GM19099 (cell line): Measurements from ENCODE around the gene GRID2.

Source experiments
- POLR2A ChIP-seq: IDR thresholded peaks from 3 replicates; pipeline ENCODE4 v1.6.1; 2011; ENCODE audit warnings: low read depth; ENCODE audit not compliant: insufficient read length; ENCODE audit errors: extremely low read depth

GRID2 gene

DNA sequence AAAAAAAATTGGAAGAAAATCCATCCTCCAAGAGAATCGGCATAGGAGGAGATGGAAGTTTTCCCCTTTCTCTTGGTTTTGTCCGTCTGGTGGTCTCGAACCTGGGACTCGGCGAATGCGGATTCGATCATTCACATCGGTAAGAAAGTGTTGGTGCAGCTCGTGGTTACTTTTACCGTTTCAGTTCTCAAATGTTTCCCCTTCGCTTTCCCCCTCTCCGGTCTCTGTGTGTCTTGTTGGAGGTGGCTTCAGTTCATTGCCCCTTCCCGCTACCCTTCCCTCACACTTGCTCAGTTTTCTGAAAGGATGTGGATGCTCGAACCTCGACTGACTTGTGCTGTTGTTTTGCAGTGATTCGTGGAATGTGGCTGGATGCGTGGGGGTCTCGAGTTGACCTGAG lies 840 bp downstream of the GRID2 start:
- no peak for TF ChIP-seq POLR2A

DNA sequence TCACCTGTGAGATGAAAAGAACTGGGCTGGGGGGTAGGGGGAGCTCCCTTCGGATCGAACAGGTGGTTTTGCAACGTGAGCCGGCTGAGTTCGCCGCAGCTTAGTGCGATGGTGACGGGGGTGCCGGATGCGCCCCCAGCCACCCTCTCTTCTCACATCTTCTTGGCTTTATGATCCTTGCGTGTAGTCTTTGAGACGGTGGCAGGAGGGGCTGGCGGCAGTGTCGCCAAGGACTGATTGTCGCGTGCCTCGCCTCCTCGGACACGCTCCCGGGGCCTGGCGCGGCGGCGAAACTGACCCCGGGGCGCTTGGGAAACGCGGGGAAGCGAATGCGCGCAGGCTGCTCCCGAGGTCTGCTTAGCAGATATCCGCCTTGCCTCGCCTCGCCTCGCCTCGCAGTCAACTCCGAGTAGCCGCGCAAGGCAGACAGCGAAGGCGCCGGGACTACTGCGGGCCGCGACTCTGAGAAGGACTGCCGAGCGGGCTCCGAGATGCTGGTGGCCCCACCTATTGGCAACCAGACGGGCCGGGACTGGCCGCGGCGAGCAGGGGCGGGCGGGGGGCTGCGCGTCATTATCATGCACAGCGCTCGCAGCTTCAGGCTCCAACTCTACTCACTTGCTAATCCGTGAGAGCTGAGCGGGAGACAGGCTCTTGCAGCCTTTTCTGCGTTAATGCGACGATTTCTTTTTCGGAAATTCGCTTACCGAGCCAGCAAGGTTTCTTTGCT lies 1.5 kb downstream of the GRID2 start:
- no peak for TF ChIP-seq POLR2A

DNA sequence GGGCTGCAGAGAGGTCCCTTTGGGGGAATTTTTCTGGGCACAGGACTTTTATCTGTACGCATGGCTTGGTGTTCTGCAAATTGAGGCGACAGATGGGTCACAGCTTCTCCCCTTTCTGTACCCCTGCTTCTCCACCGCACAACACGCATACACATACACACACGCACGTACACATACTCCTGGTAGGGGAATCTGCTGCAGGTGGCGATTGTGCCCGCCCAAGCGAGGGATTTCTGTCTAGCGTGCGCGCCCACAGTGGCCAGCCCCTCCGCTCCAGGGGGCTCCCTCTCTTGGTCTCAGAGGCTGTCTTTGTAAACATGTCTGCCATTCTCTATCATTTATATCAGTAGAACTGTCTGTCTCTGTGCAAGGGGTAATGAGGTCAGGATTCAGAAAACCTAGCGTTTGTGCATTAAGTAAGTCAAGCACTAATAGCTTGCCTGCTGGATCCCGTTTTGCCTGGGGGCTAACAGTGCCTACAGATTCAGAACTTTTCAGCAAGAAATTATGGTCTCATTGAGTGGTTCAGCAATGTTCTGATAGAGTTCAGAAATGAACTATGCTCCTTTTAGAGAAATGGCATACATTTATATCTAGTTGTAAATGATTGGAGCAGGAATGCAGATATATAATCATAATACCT lies 2.2 kb downstream of the GRID2 start:
- no peak for TF ChIP-seq POLR2A

DNA sequence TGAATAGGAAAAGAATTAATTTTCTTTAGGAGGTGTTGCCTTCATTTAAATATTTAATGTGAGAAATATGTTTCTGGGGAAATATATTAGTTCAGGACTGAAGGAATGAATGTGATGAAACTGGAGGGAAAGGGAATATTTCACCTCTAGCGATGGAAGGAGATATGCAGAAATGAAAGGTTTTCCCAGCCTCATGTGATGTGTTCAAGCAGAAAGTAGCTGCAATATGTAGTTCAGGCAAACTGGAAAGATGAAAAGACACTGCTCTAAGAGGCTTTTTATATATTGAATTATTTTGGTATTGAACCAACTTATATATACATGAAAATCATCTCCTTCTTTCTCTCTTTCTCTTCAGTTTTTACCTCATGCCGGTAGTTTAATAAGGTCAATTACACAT lies 3.4 kb downstream of the GRID2 start:
- TF ChIP-seq POLR2A = no peak

DNA sequence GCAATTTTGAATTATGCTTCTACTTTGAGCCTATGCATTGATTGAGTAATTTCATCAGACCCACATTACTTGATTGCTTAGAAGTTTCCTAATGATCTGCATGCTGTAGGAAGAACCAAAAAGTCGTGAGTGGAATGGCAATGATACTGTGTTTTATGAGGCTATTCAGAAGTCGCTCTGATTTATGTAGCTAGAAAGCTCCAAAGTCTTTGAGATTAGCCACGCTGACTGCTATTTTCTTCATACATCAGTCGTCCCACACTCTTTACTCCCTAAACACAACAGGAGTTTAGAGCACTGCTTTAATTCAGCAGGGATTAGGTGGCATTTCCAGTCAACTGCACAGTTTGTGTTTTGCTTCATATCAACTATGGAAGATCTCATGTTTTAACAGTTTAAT lies 4.1 kb downstream of the GRID2 start:
- no peak for TF ChIP-seq POLR2A

DNA sequence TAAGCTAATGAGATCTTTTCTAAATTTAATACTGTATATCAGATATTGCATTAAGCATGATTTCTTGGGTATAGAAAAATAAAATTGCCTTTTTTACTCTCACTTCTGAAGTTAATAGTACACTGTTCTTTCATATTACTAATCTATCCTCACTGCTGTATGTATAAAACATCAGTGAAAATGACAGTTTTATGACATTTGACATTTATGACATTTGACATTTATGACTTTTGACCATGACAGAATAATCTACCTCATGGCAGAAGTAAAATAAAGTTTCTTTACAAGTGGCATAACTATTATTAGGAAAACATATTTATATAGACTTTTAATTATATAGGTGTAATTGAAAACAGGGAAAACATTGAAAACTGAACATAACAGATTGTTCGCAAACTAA lies 13.3 kb downstream of the GRID2 start:
- no peak for TF ChIP-seq POLR2A

DNA sequence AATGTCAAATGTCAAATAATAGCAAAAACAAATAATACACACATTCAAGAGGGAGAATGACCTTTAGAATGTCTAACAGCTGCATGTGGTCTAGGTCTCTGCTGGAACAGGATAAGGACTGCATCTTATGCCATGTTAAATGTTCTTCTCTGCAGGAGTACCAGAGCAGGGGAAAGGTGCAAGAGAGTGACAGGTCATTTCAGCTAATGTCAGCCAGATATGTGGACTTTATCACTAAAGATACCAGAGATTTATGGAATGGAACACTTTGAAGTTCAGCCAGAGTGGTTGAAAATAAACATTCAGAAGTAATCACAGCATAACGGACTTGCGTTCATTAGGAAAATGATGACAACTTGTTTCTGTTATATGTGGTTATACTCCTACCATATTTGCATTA lies 24.3 kb downstream of the GRID2 start:
- no peak for TF ChIP-seq POLR2A

DNA sequence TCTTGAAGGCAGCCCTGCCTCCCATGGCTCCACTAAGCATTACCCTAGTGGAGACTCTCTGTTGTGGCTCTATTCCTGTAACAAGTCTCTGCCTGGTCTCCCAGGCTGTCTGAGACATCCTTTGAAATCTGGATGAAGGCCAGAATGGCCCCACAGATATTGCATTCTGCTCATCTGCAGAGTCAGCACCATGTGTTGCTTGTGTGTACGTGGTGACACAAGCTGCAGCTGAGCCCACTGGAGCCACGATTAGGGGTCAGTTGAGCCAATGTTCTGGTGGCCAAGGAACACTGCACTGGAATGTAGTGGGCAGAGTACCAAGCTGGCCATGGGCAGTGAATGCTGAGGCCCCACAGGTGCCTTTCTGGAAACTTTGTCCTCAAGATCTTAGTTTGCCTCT lies 29.2 kb downstream of the GRID2 start:
- TF ChIP-seq POLR2A = no peak

DNA sequence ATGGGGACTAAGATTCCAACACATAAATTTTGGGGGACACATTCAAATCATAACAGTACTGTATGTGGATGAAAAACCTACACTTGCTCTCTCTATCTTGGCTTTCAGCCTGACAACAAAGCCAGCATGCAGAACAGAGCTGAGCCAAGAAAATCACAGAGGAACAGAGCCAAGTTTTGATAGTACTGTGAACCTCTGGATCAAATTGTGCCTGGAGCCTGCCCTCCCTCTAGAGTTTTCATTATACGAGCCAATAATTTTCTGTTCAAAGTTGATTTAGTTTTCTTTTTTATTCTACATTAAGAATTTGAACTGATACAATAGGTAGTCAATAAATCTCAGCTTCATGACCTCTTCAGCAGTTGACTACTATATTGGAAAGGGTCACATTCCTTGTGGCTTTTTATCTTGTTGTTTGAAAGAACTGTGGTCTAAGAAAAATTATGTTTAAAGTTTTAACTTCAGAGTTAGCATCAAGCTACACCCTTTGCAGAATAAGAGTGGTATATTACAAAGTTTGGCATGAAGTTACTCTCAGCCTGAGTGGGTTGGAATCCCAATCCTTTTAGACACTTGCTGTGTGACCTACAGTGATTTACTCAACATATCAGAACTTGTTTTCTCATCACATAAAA lies 31.1 kb downstream of the GRID2 start:
- TF ChIP-seq POLR2A = no peak

DNA sequence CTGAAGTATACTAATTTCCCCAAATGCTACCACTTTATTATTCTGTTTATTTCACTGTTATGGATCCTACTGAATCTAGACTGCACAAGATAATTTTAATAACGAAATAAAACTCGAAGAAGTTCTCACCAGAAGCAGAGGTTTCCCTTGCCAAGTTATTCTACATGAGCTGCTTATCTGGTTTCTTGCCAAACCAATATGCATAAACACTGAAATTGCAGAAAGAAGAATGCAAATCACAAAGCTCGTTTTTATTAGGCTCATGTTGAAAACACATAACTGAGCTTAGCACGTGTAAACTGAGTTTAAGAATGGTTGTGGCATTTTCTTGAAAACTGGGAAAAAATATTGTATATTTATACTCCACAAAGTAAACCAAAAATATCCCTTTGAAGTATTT lies 35.9 kb downstream of the GRID2 start:
- TF ChIP-seq POLR2A = no peak

DNA sequence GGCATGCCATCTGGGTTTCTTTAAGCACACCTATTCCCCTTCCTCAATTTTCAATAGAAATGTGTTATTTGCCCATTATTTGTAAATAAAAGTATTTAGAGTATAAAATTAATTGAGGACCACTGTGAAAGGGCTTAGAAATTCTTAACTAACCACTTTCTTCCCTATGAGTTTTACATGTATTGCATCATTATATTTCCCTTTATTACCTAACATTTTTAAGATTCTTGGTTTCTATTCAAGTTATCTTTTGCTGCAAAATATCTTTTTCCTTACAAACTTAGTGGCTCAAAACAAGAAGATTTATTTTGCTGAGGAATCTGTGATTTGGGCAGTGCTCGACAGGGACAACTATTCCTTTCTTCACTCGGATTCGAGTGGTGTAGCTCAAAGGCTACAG lies 40.5 kb downstream of the GRID2 start:
- TF ChIP-seq POLR2A = no peak

DNA sequence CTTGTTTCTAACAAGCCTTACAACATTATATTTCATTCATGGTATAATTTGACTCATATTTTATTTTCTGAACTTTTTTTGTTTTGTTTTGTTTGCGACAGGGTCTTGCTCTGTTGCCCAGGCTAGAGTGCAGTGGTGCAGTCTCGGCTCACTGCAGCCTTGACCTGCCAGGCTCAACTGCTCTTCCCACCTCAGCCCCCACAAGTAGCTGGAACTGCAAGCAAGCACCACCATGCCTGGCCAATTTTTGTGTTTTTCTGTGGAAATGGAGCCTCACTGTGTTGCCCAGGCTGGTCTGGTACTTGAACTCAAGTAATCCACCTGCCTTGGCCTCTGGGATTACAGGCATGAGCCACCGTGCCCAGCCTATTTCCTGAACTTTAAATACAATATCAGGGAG lies 42.5 kb downstream of the GRID2 start:
- no peak for TF ChIP-seq POLR2A

DNA sequence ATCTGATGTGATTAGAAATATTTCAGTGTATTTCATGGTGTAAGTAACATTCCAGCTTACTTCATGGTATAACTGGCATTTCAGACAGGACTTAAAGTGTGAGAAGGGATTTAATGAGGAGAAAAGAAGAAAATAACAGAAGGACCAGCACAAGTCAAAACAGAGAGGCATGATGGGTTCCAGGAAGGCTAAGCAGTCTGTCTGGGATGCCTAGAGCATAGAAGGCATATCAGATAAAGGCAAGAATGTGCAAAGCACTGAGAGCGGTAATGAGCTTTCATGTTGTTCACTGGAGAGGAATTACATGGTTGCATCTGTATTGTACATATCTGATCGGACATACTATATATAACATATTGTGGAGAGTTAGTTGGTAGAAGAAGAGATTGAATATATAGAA lies 54.2 kb downstream of the GRID2 start:
- no peak for TF ChIP-seq POLR2A

DNA sequence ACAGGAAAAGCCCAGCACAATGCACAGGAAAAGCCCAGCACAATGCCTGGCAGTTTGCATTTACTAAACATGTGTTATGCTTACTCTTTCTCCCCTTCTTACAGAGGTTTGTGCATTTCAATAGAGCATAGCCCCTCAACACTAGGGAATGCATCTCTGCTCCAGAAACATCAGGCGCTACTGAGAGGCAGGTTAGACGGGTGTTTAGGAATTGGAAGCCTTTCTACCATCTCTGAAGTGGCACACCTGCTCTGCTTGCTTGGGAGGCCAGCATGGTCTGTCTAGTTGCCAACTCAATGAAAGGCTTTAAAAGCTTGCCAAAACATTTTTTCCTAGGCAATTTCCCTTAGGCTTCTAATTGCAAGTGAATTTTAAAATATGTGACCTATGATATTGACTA lies 55.7 kb downstream of the GRID2 start:
- TF ChIP-seq POLR2A = no peak

DNA sequence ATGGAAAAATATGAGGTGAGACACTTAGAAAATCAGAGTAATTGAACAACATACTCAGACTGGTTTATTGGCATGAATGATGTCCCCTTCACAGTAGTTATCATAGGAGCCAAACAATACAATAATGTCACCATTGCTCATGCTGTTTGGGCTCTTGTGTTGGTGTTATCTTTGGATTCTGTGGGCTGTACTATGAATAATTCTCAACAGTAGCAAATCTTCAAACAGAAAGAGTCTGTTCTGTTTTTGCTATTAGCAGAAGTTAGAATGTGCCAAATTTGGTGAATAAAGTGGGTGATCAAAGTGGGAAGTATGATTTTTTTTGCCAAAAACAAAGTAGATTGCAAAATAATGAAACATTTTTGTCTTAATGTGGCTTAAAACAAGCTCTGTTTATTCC lies 58.3 kb downstream of the GRID2 start:
- TF ChIP-seq POLR2A = no peak

DNA sequence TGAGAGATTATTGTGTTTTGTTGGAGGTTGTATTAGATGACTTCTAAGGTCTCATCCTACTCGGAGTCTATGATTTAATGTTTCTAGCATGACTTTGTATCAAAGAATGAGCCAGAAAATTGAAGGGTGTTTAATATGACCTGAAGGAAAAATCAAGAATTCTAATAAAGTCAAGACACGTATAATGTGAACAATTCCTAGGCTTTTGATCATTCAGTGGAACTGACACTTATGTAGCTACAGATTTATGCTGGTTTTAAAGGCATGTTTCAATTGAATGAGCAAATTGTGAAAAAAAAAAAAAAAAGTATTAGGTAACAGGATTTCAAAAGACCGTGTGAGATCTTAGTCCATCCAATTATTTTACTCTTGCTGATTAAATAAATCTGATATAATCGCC lies 64.9 kb downstream of the GRID2 start:
- no peak for TF ChIP-seq POLR2A

DNA sequence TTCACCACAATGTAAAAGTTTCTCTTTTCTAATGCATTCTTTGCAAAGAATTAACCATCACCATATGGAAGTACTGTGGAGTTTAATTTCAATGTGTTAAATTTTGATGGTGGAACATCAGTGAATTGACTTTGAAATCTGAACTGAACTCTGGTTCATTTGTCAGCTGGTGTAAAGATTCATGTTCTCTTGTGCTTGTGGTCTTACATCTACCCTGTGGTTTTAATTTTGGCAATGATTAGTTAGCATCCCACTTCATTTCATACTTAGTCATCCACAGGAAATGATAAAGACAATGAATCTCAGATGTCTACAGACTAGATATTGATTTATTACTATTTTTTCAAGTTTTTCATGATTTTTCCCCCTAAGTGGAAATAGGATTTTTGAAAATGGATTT lies 77.8 kb downstream of the GRID2 start:
- TF ChIP-seq POLR2A = no peak

DNA sequence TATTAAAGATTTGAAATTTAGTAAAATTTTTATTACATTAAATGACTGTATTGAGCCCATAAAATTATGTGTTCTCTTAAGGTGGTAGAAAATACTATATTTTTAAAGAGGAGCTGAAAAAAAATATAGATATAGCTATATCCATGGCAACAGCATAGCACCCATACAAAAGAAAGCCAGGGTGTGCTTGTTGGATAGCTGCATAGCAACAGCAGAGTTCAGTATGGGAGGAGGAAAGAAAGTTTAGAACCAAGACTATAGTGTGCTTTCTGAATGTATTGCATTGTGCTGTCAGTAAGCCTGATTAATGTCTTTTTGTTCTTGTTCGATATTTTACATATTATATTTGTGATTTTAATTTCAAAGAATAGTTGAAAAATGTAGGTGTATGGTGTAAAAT lies 78.4 kb downstream of the GRID2 start:
- TF ChIP-seq POLR2A = no peak
